ENCODE data around the gene WDR87.

GRCh38 chr19:37899966-37900365, 6.4 kb downstream of the WDR87 start:
- TF ChIP-seq RFX5 (IDR thresholded peaks at IDR 0.05; ENCODE audit: borderline replicate concordance, low read depth, low read length) (no peak), EZH2 (IDR thresholded peaks at IDR 0.05; ENCODE audit: low read depth, low read length, severe bottlenecking) (no peak), POLR2A (IDR thresholded peaks at IDR 0.05; ENCODE audit: control extremely low read depth in 1 of 2, low read depth in 2 of 2, low read length in 2 of 2) (no peak), CTCF (IDR thresholded peaks at IDR 0.05; ENCODE audit: control extremely low read depth in 1 of 3, insufficient read depth in 1 of 3, low read depth in 1 of 3, low read length in 3 of 3) (no peak), KDM1A (IDR thresholded peaks at IDR 0.05; ENCODE audit: borderline replicate concordance, low read length) (no peak), CHD2 (IDR thresholded peaks at IDR 0.05; ENCODE audit: low read length) (no peak), JUN (IDR thresholded peaks at IDR 0.05; ENCODE audit: low read depth, low read length) (no peak), BACH1 (IDR thresholded peaks at IDR 0.05; ENCODE audit: low read length) (no peak), CBX8 (IDR thresholded peaks at IDR 0.05; ENCODE audit: borderline replicate concordance, low read depth, low read length) (no peak), SIX5 (IDR thresholded peaks at IDR 0.05; ENCODE audit: low read depth, low read length) (no peak), ZNF274 (IDR thresholded peaks at IDR 0.05; ENCODE audit: borderline replicate concordance, extremely low read depth, low read length) (no peak), ASH2L (IDR thresholded peaks at IDR 0.05; ENCODE audit: low read length) (no peak), CEBPB (IDR thresholded peaks at IDR 0.05; ENCODE audit: low read depth, low read length) (no peak), SP2 (IDR thresholded peaks at IDR 0.05; ENCODE audit: low read length) (no peak)

Data from H1 (cell line).